ENCODE measurements around the gene CUL7. TPM values are rescaled to one million over a fixed set of nuclear protein-coding genes. Genes with fewer than 3 reads are reported as not detected.
"Not testable (repeated sequence)": the region's sequence is repeated elsewhere in the genome, so short reads cannot be mapped to it uniquely, and the experiment has no call there.

CUL7 gene
- total and polyA plus RNA-seq, 2 donors (not counting 1 experiment from before 2014, with no cell fraction given) = 17.4 to 21.4 TPM

GRCh38 chr6:43005844-43006243 is 47.8 kb downstream of the CUL7 start:
- no peak for TF ChIP-seq EZH2 (IDR thresholded peaks at IDR 0.05; ENCODE audit: borderline replicate concordance, insufficient read depth, low read depth, low read length, poor library complexity, severe bottlenecking)
- TF ChIP-seq, protein P1, sequence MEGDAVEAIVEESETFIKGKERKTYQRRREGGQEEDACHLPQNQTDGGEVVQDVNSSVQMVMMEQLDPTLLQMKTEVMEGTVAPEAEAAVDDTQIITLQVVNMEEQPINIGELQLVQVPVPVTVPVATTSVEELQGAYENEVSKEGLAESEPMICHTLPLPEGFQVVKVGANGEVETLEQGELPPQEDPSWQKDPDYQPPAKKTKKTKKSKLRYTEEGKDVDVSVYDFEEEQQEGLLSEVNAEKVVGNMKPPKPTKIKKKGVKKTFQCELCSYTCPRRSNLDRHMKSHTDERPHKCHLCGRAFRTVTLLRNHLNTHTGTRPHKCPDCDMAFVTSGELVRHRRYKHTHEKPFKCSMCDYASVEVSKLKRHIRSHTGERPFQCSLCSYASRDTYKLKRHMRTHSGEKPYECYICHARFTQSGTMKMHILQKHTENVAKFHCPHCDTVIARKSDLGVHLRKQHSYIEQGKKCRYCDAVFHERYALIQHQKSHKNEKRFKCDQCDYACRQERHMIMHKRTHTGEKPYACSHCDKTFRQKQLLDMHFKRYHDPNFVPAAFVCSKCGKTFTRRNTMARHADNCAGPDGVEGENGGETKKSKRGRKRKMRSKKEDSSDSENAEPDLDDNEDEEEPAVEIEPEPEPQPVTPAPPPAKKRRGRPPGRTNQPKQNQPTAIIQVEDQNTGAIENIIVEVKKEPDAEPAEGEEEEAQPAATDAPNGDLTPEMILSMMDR (IDR thresholded peaks at IDR 0.05) = no peak
- H3K36me3 ChIP-seq (replicated peaks in 1 of 2; ENCODE audit: control extremely low read depth in 1 of 2, control insufficient read depth in 1 of 2, extremely low read depth in 1 of 2, insufficient read depth in 2 of 2, low read length in 1 of 2) = peaks cover 1 to 41% of the 10 kb centered on the region in 2 experiments
- no peaks in the 10 kb centered on the region for H4K20me1 ChIP-seq (ENCODE audit: control insufficient read depth, insufficient read depth, low read length, poor library complexity, severe bottlenecking)
- H2AFZ ChIP-seq (ENCODE audit: insufficient read depth, low read depth, low read length, poor library complexity, severe bottlenecking) = no peak overlapping the region
- no peak overlapping the region for H3K4me2 ChIP-seq (replicated peaks; ENCODE audit: low read depth, low read length, poor library complexity, severe bottlenecking)
- ChIA-PET CTCF (interaction anchor here (0.6 to 0.7 kb wide), 2 partner anchors 8 to 186 kb away, joined by 3 to 4 read pairs; no protein-coding TSS in a partner anchor), POLR2A (no interaction called here)
- Mint-ChIP-seq H3K27me3 (no peaks in the 10 kb centered on the region), H3K4me1 (peaks cover 9% of the 10 kb centered on the region), H3K4me3 (no peak overlapping the region), H3K9me3 (ENCODE audit: insufficient read depth) (no peaks in the 10 kb centered on the region), H3K27ac (no peak overlapping the region)
- intact Hi-C loops (cut with micrococcal nuclease) = loop anchor here (5.0 kb wide), 1 partner anchor 136 kb away; no protein-coding TSS in a partner anchor
- ATAC-seq (ENCODE audit: low read depth) = no peak
- H3K79me2 ChIP-seq (ENCODE audit: control insufficient read depth, insufficient read depth, low read length) = peaks cover 41% of the 10 kb centered on the region
- H3K9ac ChIP-seq (ENCODE audit: low read length) = no peak overlapping the region
- no peak for DNase-seq
- no peaks in the 10 kb centered on the region for H3K27me3 ChIP-seq (replicated peaks in 1 of 4; ENCODE audit: control extremely low read depth in 1 of 4, control insufficient read depth in 3 of 4, insufficient read depth in 4 of 4, low read length in 3 of 4)
- no peaks in the 10 kb centered on the region for H3K9me3 ChIP-seq (ENCODE audit: control extremely low read depth in 1 of 3, control insufficient read depth in 2 of 3, insufficient read depth in 1 of 3, low read length in 2 of 3)
- H3K4me1 ChIP-seq (ENCODE audit: control insufficient read depth in 2 of 2, insufficient read depth in 2 of 2, low read length in 2 of 2) = peaks cover 0 to 10% of the 10 kb centered on the region in 2 donors
- 98% methylated on average over 3 of the region's 5 CpGs for WGBS (ENCODE audit: insufficient coverage)
- H3K4me3 ChIP-seq (ENCODE audit: control extremely low read depth in 1 of 5, extremely low read depth in 1 of 5, insufficient read depth in 1 of 5, low read depth in 2 of 5, low read length in 4 of 5) = no peak overlapping the region
- H3K27ac ChIP-seq (ENCODE audit: low read length in 2 of 2) = no peak overlapping the region

DNA sequence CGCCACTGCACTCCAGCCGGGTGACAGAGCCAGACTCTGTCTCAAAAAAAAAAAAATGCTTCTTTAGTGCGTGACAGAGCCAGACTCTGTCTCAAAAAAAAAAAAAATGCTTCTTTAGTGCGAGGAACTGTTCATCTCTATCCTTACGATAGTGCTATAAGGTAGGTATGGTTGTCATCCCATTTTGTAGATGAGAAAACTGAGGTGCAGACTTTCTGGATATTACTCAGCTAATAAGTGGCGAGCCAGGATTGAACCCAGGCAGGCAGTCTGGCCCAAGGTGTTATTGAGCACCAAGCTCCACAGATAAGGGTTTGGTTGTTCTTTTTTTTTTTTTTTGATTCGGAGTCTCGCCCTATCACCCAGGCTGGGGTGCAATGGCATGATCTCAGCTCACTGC is 51.8 kb downstream of the CUL7 start:
- no peak overlapping the region for H3K9ac ChIP-seq (ENCODE audit: low read length)
- Mint-ChIP-seq H3K4me3 (no peak overlapping the region), H3K27me3 (no peaks in the 10 kb centered on the region), H3K27ac (no peak overlapping the region), H3K4me1 (no peaks in the 10 kb centered on the region), H3K9me3 (ENCODE audit: insufficient read depth) (no peaks in the 10 kb centered on the region)
- H3K27ac ChIP-seq (ENCODE audit: low read length in 2 of 2) = no peak overlapping the region
- TF ChIP-seq, protein P1 (IDR thresholded peaks at IDR 0.05) = no peak
- no peak for TF ChIP-seq EZH2 (IDR thresholded peaks at IDR 0.05; ENCODE audit: borderline replicate concordance, insufficient read depth, low read depth, low read length, poor library complexity, severe bottlenecking)
- H3K36me3 ChIP-seq (replicated peaks in 1 of 2; ENCODE audit: control extremely low read depth in 1 of 2, control insufficient read depth in 1 of 2, extremely low read depth in 1 of 2, insufficient read depth in 2 of 2, low read length in 1 of 2) = peaks cover 0 to 9% of the 10 kb centered on the region in 2 experiments
- H3K4me2 ChIP-seq (replicated peaks; ENCODE audit: low read depth, low read length, poor library complexity, severe bottlenecking) = no peak overlapping the region
- 97% methylated on average over 7 of the region's 8 CpGs for WGBS (ENCODE audit: insufficient coverage)
- ChIA-PET POLR2A (no interaction called here), CTCF (no interaction called here)
- intact Hi-C loops (cut with micrococcal nuclease) = no loop called here
- peaks cover 38% of the 10 kb centered on the region for H3K79me2 ChIP-seq (ENCODE audit: control insufficient read depth, insufficient read depth, low read length)
- no peaks in the 10 kb centered on the region for H4K20me1 ChIP-seq (ENCODE audit: control insufficient read depth, insufficient read depth, low read length, poor library complexity, severe bottlenecking)
- no peak for ATAC-seq (ENCODE audit: low read depth)
- H3K4me1 ChIP-seq (ENCODE audit: control insufficient read depth in 2 of 2, insufficient read depth in 2 of 2, low read length in 2 of 2) = no peaks in the 10 kb centered on the region
- H3K4me3 ChIP-seq (ENCODE audit: control extremely low read depth in 1 of 5, extremely low read depth in 1 of 5, insufficient read depth in 1 of 5, low read depth in 2 of 5, low read length in 4 of 5) = no peak overlapping the region
- no peaks in the 10 kb centered on the region for H3K27me3 ChIP-seq (replicated peaks in 1 of 4; ENCODE audit: control extremely low read depth in 1 of 4, control insufficient read depth in 3 of 4, insufficient read depth in 4 of 4, low read length in 3 of 4)
- H3K9me3 ChIP-seq (ENCODE audit: control extremely low read depth in 1 of 3, control insufficient read depth in 2 of 3, insufficient read depth in 1 of 3, low read length in 2 of 3) = no peaks in the 10 kb centered on the region
- H2AFZ ChIP-seq (ENCODE audit: insufficient read depth, low read depth, low read length, poor library complexity, severe bottlenecking) = no peak overlapping the region
- DNase-seq = no peak

DNA sequence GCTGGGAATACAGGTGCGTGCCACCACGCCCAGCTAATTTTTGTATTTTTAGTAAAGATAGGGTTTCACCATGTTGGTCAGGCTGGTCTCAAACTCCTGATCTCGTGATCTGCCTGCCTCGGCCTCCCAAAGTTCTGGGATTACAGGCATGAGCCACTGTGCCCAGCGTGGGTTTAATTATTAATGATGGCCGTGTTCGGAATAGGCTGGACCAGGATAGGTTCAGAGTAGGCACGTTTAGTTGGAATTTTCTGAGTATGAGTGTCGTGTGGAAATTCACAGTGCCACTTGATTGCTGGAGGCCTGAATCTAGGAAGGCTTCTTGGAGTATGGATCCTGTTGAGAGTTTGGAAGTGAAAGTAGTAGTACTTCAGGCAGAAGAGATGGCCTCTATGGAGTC is 55.4 kb downstream of the CUL7 start:
- ATAC-seq (ENCODE audit: low read depth); H3K4me2 ChIP-seq (replicated peaks; ENCODE audit: low read depth, low read length, poor library complexity, severe bottlenecking); POLR2A ChIA-PET; H3K9ac ChIP-seq (ENCODE audit: low read length); H3K4me1 ChIP-seq (ENCODE audit: control insufficient read depth in 2 of 2, insufficient read depth in 2 of 2, low read length in 2 of 2); H2AFZ ChIP-seq (ENCODE audit: insufficient read depth, low read depth, low read length, poor library complexity, severe bottlenecking); H3K27ac Mint-ChIP-seq; H3K4me3 Mint-ChIP-seq; H3K27ac ChIP-seq (ENCODE audit: low read length in 2 of 2); DNase-seq; H3K9me3 ChIP-seq (ENCODE audit: control extremely low read depth in 1 of 3, control insufficient read depth in 2 of 3, insufficient read depth in 1 of 3, low read length in 2 of 3); H3K27me3 ChIP-seq (replicated peaks in 1 of 4; ENCODE audit: control extremely low read depth in 1 of 4, control insufficient read depth in 3 of 4, insufficient read depth in 4 of 4, low read length in 3 of 4); H3K4me3 ChIP-seq (ENCODE audit: control extremely low read depth in 1 of 5, extremely low read depth in 1 of 5, insufficient read depth in 1 of 5, low read depth in 2 of 5, low read length in 4 of 5); H4K20me1 ChIP-seq (ENCODE audit: control insufficient read depth, insufficient read depth, low read length, poor library complexity, severe bottlenecking); intact Hi-C loops (cut with micrococcal nuclease); H3K9me3 Mint-ChIP-seq (ENCODE audit: insufficient read depth); H3K27me3 Mint-ChIP-seq; H3K36me3 ChIP-seq (replicated peaks in 1 of 2; ENCODE audit: control extremely low read depth in 1 of 2, control insufficient read depth in 1 of 2, extremely low read depth in 1 of 2, insufficient read depth in 2 of 2, low read length in 1 of 2); H3K4me1 Mint-ChIP-seq: not testable (repeated sequence)
- 99% methylated on average over 9 of the region's 9 CpGs for WGBS (ENCODE audit: insufficient coverage)
- H3K79me2 ChIP-seq (ENCODE audit: control insufficient read depth, insufficient read depth, low read length) = peaks cover 20% of the 10 kb centered on the region
- CTCF ChIA-PET = interaction anchor here (0.6 kb wide), 1 partner anchor 8 kb away, joined by 3 read pairs; no protein-coding TSS in a partner anchor

Data from B cell (primary cell).